Activated CD4-positive, alpha-beta T cell treated with anti-CD3 and anti-CD28 coated beads, Interleukin-2, amount 50 U/mL, for 16 hours (primary cell): ENCODE data around the gene DCT.
A peak's percentile ranks its signal among the peaks of the same experiment; 100 is the strongest.

Experiments
- DNase-seq: peaks from one replicate; pipeline ENCODE4 v3.0.0-alpha.2; 2020

The DCT gene

GRCh38 chr13:94444826-94445225, 34.7 kb downstream of the DCT start:
- DNase-seq, result no peak

- DNase-seq, result peak; percentile 53
Observed at GRCh38 chr13:94435604-94436226, 43.8 kb downstream of the DCT start.

DNA sequence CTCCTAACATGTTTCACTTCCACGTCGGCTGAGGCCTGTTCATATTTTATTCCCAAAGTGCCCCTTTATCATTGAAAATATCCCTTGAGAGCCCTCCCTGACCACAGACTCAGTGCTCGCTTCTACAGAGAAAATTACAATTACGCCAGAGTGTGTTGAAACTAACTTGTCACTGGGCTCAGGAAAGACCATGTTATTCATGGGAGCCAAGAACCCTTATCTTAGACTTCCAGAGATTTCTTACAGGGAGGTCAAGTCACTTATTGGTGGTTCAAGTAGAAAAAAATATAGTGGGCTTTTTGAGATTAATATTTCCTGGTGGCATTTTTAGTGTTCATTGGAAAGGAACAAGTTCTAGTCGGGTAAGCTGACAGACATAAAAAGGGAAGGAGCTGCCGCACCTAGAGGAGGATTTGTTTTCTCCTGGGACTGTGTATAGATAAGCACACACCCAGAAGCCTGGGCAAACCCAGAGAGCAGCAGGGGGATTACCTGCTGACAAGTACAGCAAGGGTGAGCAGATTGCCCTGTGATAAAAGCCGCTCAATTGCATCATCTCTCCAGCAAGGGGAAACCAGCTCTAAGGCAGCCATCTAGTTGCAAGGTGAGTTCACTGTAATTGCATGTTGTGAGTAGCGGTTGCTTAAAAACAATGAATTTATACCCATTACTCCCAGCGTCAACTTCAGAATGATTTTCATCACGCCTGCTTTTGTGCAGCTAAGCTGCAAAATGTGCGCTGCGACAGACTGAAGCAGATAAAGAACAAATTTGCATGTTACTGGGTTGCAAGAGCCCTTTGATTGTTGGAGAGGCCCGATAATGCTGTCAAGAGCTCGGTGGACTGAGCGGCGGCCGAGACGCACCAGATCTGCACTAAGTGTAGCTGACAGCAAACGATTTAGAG, 46.2 kb downstream of the DCT start:
- peak; percentile 37 for DNase-seq

DNA sequence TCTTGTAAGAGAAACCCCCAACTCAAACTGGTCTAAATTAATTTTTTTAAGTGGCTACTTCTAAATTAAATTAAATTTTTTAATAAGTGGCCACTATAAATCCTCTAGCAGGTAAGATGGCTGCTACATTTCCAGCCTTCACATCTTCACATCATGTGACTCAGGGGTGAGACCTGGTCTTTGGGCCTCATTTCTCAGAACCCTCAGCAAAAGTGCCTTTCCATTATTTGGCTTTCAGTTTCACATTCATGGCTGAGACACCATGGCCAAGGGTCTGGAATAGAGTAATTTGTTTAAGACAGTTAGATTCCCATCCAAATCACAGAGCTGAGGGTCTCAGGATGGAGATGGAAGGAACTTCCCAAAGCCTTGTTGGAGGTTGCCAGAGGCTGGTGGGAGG, 47.5 kb downstream of the DCT start:
- no peak for DNase-seq

DNA sequence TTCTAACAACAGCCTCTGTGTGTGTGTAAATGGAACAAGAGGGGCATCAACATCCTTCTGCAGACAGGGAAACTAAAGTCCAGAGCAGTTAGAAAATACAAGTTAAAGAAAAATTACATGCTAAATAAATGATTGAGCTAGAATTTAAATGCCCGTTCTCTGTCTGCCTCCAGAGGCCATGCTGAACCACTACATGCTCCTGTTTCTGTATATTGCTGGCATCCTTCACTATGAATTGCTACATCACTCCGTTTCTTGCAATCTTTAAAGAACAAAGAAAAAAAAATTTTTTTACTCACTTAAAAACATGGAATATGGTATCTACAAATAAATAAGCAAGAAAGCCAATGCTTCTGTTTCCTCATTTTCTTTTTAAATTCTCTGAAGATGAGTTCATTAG, 47.9 kb downstream of the DCT start:
- DNase-seq, result no peak

GRCh38 chr13:94427313-94427953, 52.0 kb downstream of the DCT start:
- DNase-seq, result no peak

DNA sequence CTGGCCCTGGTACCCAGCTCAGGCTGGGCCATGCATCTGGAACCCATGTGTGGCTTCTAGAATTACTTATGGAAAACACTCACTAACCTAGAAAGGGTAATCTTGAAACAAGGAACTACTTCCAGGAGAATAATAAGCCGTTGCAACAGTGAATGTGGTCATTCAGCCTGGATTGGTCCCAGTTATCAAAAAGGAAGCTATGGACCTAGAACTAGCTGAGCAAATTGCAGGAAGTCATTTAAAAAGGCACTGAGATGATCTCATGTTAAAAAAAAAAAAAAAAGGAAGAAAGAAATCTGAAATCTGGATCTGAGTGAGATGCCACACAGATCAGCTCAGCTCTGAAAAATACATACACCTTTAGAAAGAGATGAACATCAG, 59.6 kb downstream of the DCT start:
- no peak for DNase-seq

- peak; percentile 83 for DNase-seq
Observed at GRCh38 chr13:94419304-94419924, 60.1 kb downstream of the DCT start.

DNA sequence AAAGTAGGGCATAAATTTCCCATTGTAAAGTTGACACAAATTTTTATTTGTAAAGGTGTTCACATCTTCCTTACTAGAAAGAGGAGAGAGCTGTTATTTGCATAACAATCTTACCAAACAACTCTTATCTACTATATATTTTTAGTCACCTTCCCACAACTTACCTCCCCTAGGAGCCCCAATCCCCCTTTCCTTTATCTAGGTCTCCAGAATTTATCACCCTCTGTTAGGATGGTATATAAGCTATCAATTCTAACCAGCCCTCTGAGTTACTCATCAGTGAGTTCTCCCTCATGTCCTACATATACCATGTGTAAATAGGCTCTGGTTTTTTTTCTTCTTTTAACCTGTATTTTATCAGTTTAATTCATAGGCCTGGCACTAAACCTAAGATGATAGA, 62.2 kb downstream of the DCT start:
- no peak for DNase-seq

- DNase-seq, result no peak
Observed at GRCh38 chr13:94416454-94417080, 62.9 kb downstream of the DCT start.

DNA sequence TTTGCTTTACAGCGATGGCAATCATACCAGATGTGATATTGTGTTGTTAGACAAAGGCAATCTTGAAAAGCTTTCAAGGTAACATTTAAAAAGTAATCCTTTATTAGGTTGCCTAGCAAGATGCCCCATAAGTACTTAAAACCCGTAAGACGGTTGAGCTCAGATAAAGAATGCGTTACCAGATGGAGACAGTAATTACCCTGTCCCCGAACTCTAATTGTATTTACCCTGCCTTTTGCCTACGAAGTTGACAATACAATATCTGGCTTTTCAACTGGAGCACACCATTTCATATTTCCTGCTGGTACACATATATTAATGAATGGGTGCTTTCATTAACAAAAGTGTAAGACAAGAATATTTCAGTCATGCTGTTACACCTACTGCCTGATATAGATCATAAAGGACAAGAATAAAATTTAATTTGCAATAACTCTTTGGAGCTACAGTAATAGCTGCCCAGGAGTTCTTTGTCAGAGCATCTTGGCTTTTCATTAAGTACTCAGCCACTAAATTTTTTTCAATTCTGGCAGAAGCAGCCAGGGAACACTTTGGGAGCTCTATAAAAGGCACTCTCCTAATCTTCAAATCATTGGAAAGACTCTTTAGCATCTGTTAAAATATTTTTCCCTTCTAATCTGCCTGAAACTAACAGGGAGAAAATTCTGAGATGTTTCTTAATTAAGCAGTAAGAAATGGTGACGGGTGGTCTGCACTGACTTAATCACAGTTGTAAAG, 63.8 kb downstream of the DCT start:
- DNase-seq, result no peak

DNA sequence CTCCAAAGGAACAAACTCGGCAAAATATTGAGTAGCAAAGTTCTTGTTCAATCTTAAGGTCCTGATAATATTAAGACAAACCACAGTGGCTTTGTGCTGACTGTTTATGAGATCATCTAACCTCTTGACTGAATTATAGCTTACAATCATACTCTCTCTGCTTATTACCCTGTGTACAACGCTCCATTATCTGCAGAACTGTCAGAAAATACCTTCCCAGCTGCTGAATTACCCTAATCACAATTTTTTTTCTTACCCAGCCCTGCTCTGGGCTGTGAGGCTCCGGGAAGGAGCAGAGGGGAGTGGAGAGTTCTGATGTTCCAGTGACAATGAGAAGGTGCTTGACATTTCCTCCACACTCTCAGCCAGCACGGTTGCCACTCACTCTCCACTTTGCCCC, 64.8 kb downstream of the DCT start:
- no peak for DNase-seq

DNA sequence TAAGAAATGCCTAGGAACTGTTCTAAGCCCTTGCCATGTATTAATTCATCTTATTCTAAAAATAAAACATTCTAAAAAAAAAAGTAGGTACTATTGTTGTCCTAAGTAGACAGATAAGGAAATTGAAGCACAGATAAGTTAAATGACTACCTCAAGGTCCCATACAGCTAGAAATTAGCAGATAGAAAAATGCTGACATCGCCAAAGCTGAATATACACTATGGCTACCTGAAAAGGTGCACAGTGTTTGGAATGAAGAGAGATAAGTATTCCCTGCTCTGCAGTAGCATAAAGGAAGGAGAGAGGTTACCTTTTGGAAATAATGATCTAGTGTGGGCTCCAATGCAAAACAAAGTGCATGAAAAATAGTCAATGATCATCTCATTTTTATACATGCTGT, 65.3 kb downstream of the DCT start:
- no peak for DNase-seq

DNA sequence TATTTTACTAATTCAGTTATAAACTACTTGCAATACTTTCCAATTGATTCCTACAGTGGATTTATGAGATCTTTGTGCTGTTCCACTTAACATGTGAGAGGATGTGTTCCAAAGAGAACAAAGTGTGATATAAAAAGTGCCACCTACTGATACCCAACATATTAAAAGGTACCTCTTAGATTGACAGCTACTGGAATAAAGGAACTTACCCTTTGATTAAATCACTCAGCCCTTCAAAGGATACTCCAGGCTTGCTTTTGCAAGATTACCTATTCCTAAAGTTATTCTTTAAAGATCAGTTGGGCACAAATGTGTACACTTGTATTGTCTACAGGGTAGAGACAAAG, 65.9 kb downstream of the DCT start:
- no peak for DNase-seq

DNA sequence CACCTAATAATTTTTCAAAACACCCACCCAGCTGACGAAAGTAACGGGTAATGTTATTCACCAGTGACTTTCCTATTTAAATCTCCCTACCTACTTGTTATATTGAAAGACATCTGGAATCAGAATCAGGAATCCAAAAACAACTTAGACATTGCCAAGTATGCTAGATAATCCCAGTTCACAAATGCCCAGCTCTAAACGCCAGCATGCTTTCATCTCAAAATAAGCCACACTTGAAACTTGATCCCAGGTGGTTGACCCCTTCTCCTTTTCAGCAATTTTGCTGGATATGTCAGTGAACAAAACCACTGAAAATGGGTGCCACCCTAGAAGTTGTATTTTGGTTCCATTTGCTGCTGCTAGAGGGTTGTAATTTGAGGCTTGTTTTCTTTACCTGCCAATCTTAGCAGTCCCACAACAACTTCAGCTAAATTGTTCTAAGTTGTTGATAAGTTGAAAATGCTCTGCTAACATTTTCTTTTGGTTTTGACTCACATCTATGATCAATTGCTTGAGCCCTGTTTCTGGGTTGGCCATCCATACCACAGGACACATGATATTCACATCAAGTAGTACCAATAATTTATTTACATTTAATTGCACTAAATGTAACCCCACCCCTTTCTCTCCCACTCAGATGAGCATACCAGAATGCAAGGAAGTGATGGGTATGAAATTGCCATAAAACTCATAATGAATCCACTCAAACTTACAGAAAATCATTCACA, 66.4 kb downstream of the DCT start:
- DNase-seq, result no peak

GRCh38 chr13:94411747-94412146, 67.7 kb downstream of the DCT start:
- DNase-seq, result no peak

GRCh38 chr13:94408314-94409036, 71.0 kb downstream of the DCT start:
- DNase-seq, result no peak

GRCh38 chr13:94400874-94401273, 78.6 kb downstream of the DCT start:
- no peak for DNase-seq

- no peak for DNase-seq
Observed at GRCh38 chr13:94399812-94400211, 79.7 kb downstream of the DCT start.

GRCh38 chr13:94395860-94396259, 83.6 kb downstream of the DCT start:
- no peak for DNase-seq

- no peak for DNase-seq
Observed at GRCh38 chr13:94394723-94395122, 84.8 kb downstream of the DCT start.
